AG04449 (cell line): ENCODE data around the gene KLF13.

ENCODE experiments used
- CTCF ChIA-PET: fragments of 350-600 bp; formaldehyde crosslinking; extraction: SDS; loops from one replicate; lab custom pipeline; 2021; ENCODE audit warnings: antibody characterized with exemption; lab: Yijun Ruan, JAX
- POLR2A ChIA-PET: fragments of 400-600, 350-600 bp; formaldehyde crosslinking; extraction: SDS; loops from one replicate; lab custom pipeline; 2020; ENCODE audit warnings: antibody characterized with exemption, inconsistent platforms; lab: Yijun Ruan, JAX
- DNase-seq: peaks from one replicate; pipeline ENCODE4 v3.0.0-alpha.2; 2010; ENCODE audit warnings: low read depth, low spot score
- H3K4me3 ChIP-seq: 2 replicates; pipeline ENCODE4 v1.5.1; 2011; ENCODE audit warnings: low read depth, mild to moderate bottlenecking, control low read depth, low read length
- CTCF ChIP-seq: IDR thresholded peaks from one replicate; pipeline ENCODE4 v1.5.1; 2011; ENCODE audit warnings: mild to moderate bottlenecking, moderate library complexity, low read length, control low read depth, inconsistent platforms; ENCODE audit not compliant: insufficient read depth; ENCODE audit errors: missing control alignments

KLF13 gene

GRCh38 chr15:31320022-31320421 lies 6.6 kb upstream of the KLF13 start:
- TF ChIP-seq CTCF = no peak
- POLR2A ChIA-PET = no interaction called here
- H3K4me3 ChIP-seq = no peak overlapping the region
- CTCF ChIA-PET = interaction anchor here (0.7 to 1.1 kb wide), 2 partner anchors 135 to 171 kb away, joined by 3 to 4 read pairs; no protein-coding TSS in a partner anchor
- no peak for DNase-seq

- TF ChIP-seq CTCF = no peak
- ChIA-PET CTCF (no interaction called here), POLR2A (interaction anchor here (0.7 kb wide), 1 partner anchor 18 kb away, joined by 3 read pairs; no protein-coding TSS in a partner anchor)
- no peak overlapping the region for H3K4me3 ChIP-seq
- no peak for DNase-seq
Observed at GRCh38 chr15:31321418-31321817, 5.2 kb upstream of the KLF13 start.

DNA sequence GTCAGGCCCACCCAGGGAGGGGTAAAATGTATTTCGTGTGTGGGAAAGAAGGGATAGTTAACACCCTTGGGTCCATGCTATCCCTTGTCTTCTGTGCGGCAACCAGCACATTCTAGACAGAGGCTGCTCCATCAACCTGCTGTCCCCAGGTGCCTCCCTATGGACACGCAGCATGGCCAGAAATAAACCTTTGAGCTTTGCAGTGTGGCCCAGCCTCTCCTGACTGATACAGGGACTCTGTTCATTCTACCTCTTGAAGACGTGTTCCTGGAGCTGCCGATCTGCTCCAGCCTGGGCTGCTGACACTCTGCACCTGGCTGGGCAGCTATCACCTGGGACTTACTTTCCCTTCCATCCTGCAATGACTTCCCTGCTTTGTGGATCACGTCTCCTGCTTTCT lies 4.1 kb upstream of the KLF13 start:
- H3K4me3 ChIP-seq = no peak overlapping the region
- ChIA-PET CTCF (no interaction called here), POLR2A (no interaction called here)
- DNase-seq = no peak
- TF ChIP-seq CTCF = no peak

DNA sequence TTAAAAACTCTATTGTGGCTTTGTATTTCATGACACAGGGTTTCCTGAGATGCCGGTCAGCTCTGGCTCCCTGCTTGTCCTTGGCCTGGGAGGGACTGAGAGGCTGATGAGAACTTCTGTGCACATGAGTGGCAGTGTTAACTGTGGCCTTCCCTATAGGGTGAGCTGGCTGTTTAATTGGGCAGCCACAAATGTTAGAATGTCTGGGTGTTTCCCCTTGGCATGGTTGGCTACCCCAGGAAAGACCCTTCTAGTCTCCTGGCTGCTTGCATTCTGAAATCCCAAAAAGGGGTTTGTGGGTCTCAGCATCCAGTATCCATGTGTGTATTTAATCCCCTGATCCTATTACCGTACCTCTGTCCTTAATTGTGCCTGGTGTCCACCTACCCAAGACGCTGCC lies 3.0 kb upstream of the KLF13 start:
- H3K4me3 ChIP-seq = no peak overlapping the region
- CTCF ChIA-PET = interaction anchor here (1.5 to 1.7 kb wide), 2 partner anchors 69 to 165 kb away, joined by 3 to 6 read pairs; no protein-coding TSS in a partner anchor
- no peak for DNase-seq
- POLR2A ChIA-PET = no interaction called here
- no peak for TF ChIP-seq CTCF

- ChIA-PET POLR2A (no interaction called here), CTCF (interaction anchor here (1.0 to 1.7 kb wide), 3 partner anchors 8 to 164 kb away, joined by 3 to 6 read pairs (median 4); no protein-coding TSS in a partner anchor)
- no peak overlapping the region for H3K4me3 ChIP-seq
- no peak for TF ChIP-seq CTCF
- no peak for DNase-seq
Observed at GRCh38 chr15:31324186-31324585, 2.4 kb upstream of the KLF13 start.

DNA sequence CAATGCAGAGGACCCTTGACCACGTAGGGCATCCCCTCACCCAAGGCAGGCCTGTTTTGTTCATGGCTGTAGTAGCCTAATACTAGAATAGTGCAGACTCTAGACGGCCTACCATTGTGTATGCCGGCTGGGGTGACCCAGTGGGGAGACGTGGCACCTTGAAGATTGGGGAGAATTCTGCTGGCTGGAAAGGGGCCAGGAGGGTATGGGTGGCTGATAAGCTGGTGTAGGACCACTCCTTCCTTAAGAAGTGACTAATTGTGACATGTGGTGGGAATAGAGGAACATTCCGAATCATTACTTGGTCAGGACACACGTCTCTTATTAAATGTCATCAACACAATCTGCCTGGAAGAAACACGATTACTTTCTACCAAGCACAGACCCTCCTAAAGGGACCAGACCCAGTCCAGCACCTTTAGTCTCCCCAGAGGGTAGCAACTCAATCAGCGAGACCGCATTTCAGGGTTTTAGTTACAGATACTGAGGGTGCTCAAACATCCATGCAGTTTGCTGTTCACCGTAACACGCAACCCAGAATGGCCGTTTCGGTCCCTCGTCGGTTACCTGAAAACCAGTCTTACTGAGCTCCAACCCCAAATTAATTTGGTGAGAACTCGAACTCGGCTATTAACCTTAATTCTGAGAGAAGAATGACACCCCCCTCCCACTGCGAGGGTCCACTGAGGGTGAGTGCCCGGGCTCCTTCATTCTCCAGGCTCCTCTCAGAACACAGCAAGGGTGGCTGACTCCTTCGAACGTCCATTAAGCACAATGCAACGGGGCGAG lies 1.6 kb upstream of the KLF13 start:
- TF ChIP-seq CTCF = no peak

More for the DNA sequence above, 1.6 kb upstream of the KLF13 start:
- peak overlapping the region; percentile 73 for H3K4me3 ChIP-seq
- POLR2A ChIA-PET = interaction anchor here (1.7 kb wide), 1 partner anchor 148 kb away, joined by 10 read pairs; no protein-coding TSS in a partner anchor
- no peak for DNase-seq
- CTCF ChIA-PET = interaction anchor here (1.0 to 2.4 kb wide), 6 partner anchors 9 to 165 kb away, joined by 3 to 22 read pairs (median 5); no protein-coding TSS in a partner anchor
